ENCODE data around the gene KRTAP9-7.

KRTAP9-7 gene

GRCh38 chr17:41271858-41272257 is 3.6 kb upstream of the KRTAP9-7 start:
- Histone ChIP-seq H3K9me3 (ENCODE audit: control insufficient read depth, low read length) (no peaks in the 10 kb centered on the region), H3K79me2 (no peaks in the 10 kb centered on the region), H3K27ac (no peak overlapping the region), H2AFZ (no peak overlapping the region), H3K9ac (no peak overlapping the region), H3K4me3 (ENCODE audit: low read depth, low read length) (no peak overlapping the region), H3K4me2 (ENCODE audit: low read length) (no peak overlapping the region), H3K4me1 (no peaks in the 10 kb centered on the region), H3K36me3 (ENCODE audit: control insufficient read depth, insufficient read depth, low read length) (no peaks in the 10 kb centered on the region), H3K27me3 (ENCODE audit: control insufficient read depth, insufficient read depth, low read length) (no peaks in the 10 kb centered on the region)
- TF ChIP-seq, protein P1, sequence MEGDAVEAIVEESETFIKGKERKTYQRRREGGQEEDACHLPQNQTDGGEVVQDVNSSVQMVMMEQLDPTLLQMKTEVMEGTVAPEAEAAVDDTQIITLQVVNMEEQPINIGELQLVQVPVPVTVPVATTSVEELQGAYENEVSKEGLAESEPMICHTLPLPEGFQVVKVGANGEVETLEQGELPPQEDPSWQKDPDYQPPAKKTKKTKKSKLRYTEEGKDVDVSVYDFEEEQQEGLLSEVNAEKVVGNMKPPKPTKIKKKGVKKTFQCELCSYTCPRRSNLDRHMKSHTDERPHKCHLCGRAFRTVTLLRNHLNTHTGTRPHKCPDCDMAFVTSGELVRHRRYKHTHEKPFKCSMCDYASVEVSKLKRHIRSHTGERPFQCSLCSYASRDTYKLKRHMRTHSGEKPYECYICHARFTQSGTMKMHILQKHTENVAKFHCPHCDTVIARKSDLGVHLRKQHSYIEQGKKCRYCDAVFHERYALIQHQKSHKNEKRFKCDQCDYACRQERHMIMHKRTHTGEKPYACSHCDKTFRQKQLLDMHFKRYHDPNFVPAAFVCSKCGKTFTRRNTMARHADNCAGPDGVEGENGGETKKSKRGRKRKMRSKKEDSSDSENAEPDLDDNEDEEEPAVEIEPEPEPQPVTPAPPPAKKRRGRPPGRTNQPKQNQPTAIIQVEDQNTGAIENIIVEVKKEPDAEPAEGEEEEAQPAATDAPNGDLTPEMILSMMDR (IDR thresholded peaks at IDR 0.05): no peak

DNA sequence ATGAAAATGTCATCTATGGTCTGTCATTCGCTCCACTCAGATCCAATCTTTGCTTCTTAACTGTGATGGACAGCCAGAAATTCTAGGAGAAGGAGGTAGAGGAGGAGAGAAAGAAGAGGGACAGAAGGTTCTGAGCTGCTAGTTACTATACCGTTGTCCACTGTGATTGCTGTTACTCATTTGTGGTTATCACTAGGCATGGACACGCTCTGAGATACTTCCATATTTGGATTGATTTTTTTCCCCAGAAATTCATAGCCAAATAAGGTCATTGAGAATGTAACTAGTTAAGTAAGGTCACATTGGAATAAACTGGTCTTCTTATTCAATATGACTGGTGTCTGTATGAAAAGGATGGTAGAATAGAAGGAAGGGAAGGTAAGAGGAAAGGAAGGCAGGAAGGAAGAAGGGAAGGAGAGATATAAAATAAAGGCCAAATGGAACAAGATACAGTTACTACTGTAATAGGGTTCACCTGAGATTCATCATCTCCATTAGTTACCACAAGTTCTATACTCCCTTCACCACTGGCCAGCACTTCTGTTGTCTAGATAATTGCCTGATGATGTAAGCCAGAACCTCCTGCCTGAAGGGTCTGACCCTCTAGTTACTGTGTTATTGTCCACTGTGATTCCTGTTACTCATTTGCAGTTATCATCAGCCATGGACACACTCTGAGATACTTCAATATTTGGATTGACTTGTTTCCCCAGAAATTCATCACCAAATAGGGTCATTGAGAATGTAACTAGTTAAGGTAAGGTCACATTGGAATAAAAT is 2.9 kb downstream of the KRTAP9-7 start:
- TF ChIP-seq, protein P1 (IDR thresholded peaks at IDR 0.05): no peak

DNA sequence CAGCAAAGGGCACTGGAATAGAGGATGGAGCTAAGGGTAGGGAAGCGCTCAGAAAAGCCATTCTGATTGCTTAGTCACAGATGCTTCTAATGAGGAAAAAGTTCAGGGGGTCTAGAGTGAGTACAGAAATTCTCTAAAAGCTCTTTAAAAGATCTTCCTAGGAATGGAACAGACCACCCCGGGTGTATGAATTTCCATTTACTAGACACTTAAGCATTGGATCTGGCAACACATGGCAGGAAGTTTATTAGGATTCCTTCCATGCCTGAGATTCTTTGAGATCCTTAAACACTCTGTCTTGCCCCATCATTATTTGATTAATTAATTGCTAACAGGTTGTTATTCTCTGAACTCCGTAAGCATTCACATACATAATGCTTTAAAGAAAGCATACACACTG is 8.5 kb downstream of the KRTAP9-7 start:
- H2AFZ ChIP-seq: no peak overlapping the region
- no peaks in the 10 kb centered on the region for H3K27me3 ChIP-seq (ENCODE audit: control insufficient read depth, insufficient read depth, low read length)
- H3K9me3 ChIP-seq (ENCODE audit: control insufficient read depth, low read length): no peaks in the 10 kb centered on the region
- H3K36me3 ChIP-seq (ENCODE audit: control insufficient read depth, insufficient read depth, low read length): no peaks in the 10 kb centered on the region
- H3K9ac ChIP-seq: no peak overlapping the region
- TF ChIP-seq, protein P1 (IDR thresholded peaks at IDR 0.05): no peak
- no peak overlapping the region for H3K27ac ChIP-seq
- H3K4me2 ChIP-seq (ENCODE audit: low read length): no peak overlapping the region
- H3K79me2 ChIP-seq: no peaks in the 10 kb centered on the region
- H3K4me1 ChIP-seq: no peaks in the 10 kb centered on the region
- H3K4me3 ChIP-seq (ENCODE audit: low read depth, low read length): no peak overlapping the region

More for the DNA sequence above, 2.9 kb downstream of the KRTAP9-7 start:
- Histone ChIP-seq H2AFZ (no peak overlapping the region), H3K27me3 (ENCODE audit: control insufficient read depth, insufficient read depth, low read length) (no peaks in the 10 kb centered on the region), H3K9ac (no peak overlapping the region), H3K9me3 (ENCODE audit: control insufficient read depth, low read length) (no peaks in the 10 kb centered on the region), H3K4me1 (no peaks in the 10 kb centered on the region), H3K4me2 (ENCODE audit: low read length) (no peak overlapping the region), H3K27ac (no peak overlapping the region), H3K79me2 (no peaks in the 10 kb centered on the region), H3K36me3 (ENCODE audit: control insufficient read depth, insufficient read depth, low read length) (no peaks in the 10 kb centered on the region), H3K4me3 (ENCODE audit: low read depth, low read length) (no peak overlapping the region)

- Histone ChIP-seq H3K4me1 (no peaks in the 10 kb centered on the region), H3K9ac (no peak overlapping the region), H3K79me2 (no peaks in the 10 kb centered on the region), H3K9me3 (ENCODE audit: control insufficient read depth, low read length) (no peaks in the 10 kb centered on the region), H3K27ac (no peak overlapping the region), H2AFZ (no peak overlapping the region), H3K4me2 (ENCODE audit: low read length) (no peak overlapping the region), H3K4me3 (ENCODE audit: low read depth, low read length) (no peak overlapping the region), H3K27me3 (ENCODE audit: control insufficient read depth, insufficient read depth, low read length) (no peaks in the 10 kb centered on the region), H3K36me3 (ENCODE audit: control insufficient read depth, insufficient read depth, low read length) (no peaks in the 10 kb centered on the region)
- TF ChIP-seq, protein P1 (IDR thresholded peaks at IDR 0.05): no peak
Observed at GRCh38 chr17:41284546-41284945, 9.0 kb downstream of the KRTAP9-7 start.

DNA sequence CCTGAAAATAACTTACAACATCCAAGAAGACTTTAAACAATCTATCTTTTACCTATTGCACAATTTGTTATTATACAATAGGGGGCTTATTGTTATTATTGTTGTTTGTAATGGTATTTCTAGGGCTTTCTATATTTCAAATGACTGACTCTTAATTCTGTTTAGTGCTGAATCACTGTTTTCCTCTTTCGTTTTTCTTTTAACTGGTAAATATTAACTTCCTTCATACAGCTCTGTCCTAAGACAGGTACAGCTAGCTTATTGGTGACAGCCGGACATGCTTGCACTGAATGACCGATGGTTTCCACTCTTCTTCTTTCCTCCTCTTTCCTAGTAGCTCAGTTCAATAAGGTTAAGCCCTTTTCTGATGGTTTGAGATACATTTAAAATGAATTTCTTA is 11.6 kb downstream of the KRTAP9-7 start:
- Histone ChIP-seq H3K9ac (no peak overlapping the region), H3K9me3 (ENCODE audit: control insufficient read depth, low read length) (no peaks in the 10 kb centered on the region), H2AFZ (no peak overlapping the region), H3K27ac (no peak overlapping the region), H3K36me3 (ENCODE audit: control insufficient read depth, insufficient read depth, low read length) (no peaks in the 10 kb centered on the region), H3K4me3 (ENCODE audit: low read depth, low read length) (no peak overlapping the region), H3K79me2 (no peaks in the 10 kb centered on the region), H3K4me1 (no peaks in the 10 kb centered on the region), H3K27me3 (ENCODE audit: control insufficient read depth, insufficient read depth, low read length) (no peaks in the 10 kb centered on the region), H3K4me2 (ENCODE audit: low read length) (no peak overlapping the region)
- TF ChIP-seq, protein P1 (IDR thresholded peaks at IDR 0.05): no peak

Measured in parathyroid adenoma (tissue), 2 donors.